ENCODE measurements around the gene MTMR8.
"Not testable (repeated sequence)": the region's sequence is repeated elsewhere in the genome, so short reads cannot be mapped to it uniquely, and the experiment has no call there.

MTMR8 gene

DNA sequence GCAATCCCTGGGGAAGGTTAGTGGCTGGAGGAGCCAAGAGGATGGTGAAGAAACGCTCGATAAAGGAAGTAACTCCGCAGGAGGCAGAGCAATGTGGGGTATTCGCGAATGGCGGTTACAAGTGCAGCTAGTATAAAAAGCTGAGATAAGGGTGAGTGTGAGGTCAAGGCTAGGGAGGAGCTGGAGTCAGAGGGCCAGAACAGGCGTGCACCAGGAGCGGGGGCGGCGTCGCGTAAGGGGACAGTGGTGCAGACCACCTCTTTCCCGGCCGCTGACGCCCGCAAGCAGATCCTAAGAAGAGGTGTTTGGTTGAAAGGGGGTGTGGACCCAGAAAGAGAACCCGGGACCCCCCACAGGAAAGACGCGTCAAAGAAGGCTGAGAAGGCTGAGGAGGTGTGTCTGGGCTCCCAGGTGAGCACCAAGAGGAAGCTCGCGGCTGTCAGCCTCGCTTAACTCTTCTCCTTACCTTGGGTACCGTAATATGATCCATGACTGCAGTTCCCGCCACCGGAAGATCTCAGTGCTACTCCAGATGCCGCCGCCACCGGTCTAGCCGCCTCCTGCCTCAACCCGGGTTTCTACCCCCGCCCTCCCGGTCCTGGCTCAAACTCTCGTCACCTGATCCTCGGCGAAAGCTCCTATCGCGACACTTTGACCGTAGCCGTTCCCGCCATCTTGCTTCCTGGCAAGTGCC, at the start of gene MTMR8:
Gene MTMR8 (minus strand): TSS at position 579 of the 694 bp plus-strand sequence. CDS start 89 bp downstream, at position 490.
- DNase-seq (ENCODE audit: low read depth) = peak; percentile 27
- H3K4me3 ChIP-seq (ENCODE audit: low read depth, low read length) = peak within 1 kb of the TSS; percentile 58
- TF ChIP-seq, protein P1, sequence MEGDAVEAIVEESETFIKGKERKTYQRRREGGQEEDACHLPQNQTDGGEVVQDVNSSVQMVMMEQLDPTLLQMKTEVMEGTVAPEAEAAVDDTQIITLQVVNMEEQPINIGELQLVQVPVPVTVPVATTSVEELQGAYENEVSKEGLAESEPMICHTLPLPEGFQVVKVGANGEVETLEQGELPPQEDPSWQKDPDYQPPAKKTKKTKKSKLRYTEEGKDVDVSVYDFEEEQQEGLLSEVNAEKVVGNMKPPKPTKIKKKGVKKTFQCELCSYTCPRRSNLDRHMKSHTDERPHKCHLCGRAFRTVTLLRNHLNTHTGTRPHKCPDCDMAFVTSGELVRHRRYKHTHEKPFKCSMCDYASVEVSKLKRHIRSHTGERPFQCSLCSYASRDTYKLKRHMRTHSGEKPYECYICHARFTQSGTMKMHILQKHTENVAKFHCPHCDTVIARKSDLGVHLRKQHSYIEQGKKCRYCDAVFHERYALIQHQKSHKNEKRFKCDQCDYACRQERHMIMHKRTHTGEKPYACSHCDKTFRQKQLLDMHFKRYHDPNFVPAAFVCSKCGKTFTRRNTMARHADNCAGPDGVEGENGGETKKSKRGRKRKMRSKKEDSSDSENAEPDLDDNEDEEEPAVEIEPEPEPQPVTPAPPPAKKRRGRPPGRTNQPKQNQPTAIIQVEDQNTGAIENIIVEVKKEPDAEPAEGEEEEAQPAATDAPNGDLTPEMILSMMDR (IDR thresholded peaks at IDR 0.05; ENCODE audit: control insufficient read depth, extremely low read depth, insufficient read depth) = no peak

DNA sequence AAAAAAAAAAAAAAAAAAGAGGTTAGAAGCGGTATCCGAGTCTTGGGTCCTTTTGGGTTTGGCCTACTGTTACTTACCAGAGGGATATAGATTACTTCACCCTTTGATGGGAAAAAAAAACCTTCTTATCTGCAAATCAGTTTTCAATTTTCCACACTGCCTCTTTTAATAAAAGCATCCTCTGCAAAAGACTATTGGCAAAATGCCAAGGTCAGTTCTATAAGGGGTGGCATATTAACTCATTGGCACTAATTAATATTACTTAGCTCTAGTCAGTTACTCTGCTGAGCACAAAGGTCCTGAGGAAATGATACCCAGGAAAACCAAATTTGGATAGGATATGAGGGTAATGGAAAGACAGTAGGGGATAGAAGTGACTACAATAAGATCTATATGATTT, 44.3 kb upstream of the MTMR8 start:
- DNase-seq (ENCODE audit: low read depth) = no peak
- TF ChIP-seq, protein P1 (IDR thresholded peaks at IDR 0.05; ENCODE audit: control insufficient read depth, extremely low read depth, insufficient read depth) = no peak
- H3K4me3 ChIP-seq (ENCODE audit: low read depth, low read length) = no peak overlapping the region

DNA sequence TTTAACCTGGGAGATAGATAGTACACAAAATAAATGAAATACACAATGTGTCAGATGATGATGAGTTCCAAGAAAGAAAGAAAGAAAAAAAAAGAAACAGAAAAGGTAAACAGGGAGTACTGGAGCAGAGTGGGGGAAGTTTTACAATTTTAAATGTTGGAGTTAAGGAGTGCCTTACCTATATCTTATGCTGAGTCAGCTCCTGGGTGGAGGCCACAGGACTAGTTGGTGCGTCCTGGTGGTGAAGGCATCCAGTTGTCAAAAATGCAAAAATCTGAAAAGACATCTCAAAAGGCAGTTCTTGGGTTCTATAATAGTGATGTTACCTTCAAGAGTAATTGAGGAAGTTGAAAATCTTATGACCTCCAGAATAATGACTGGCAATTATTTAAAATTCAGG, 42.4 kb upstream of the MTMR8 start:
- H3K4me3 ChIP-seq (ENCODE audit: low read depth, low read length) = no peak overlapping the region
- no peak for DNase-seq (ENCODE audit: low read depth)
- TF ChIP-seq, protein P1 (IDR thresholded peaks at IDR 0.05; ENCODE audit: control insufficient read depth, extremely low read depth, insufficient read depth) = no peak

DNA sequence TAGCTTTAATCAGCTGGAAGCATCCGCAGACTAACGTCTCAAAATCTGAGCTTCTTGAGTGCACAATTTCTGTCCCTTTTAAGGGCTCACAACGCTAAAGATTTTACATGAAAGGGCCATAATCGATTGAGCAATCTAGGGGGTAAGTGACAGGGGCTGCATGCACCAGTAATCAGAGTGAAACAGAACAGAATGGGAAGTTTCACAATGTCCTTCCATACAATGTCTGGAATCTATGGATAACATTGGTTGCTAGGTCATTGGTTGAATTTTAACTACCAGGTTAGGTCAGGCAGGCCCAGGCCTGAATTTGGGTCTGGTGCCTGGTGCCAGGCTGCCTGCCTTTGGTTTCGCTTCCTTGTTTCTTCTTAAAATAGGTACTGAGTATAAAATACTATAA, 42.0 kb upstream of the MTMR8 start:
- TF ChIP-seq, protein P1 (IDR thresholded peaks at IDR 0.05; ENCODE audit: control insufficient read depth, extremely low read depth, insufficient read depth) = no peak
- H3K4me3 ChIP-seq (ENCODE audit: low read depth, low read length) = no peak overlapping the region
- no peak for DNase-seq (ENCODE audit: low read depth)

DNA sequence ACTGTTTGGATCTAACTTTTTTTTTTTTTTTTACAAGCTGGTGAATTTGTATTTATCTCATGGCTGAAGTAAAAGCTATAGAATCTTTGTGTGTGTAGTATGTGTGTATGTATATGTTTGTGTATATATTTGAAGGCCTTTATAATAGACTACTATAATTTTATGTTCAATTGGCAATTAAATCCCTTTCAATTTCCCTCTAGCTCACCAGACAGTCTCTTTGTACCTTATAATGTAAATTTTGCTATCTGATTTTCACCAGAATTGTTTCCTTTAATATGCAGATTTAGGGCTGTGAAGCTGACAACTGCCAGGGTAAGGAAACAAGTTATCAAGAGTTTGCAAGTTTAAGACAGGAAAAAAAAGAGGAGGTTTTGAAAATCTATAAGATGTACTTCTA, 33.1 kb upstream of the MTMR8 start:
- DNase-seq (ENCODE audit: low read depth) = no peak
- TF ChIP-seq, protein P1 (IDR thresholded peaks at IDR 0.05; ENCODE audit: control insufficient read depth, extremely low read depth, insufficient read depth) = no peak
- H3K4me3 ChIP-seq (ENCODE audit: low read depth, low read length) = no peak overlapping the region

DNA sequence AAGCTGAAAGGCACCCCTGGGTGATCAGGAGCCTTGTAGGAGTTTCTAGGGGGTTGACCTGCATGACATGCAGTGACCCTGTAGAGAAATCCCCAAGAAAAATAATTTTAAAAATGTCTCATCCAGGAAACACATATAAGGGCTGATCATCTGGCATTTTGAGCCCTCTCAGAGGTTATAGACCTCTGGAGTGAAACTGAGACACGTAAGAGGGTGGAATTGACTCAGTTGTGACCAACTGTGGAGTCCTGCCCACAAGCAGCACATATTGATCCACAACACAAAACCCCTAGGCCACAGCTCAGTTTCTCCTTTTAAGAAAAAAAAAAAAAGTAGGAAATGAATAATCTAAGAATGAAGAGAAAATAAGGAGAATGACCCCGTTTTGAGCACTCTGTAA, 32.5 kb upstream of the MTMR8 start:
- DNase-seq (ENCODE audit: low read depth) = no peak
- H3K4me3 ChIP-seq (ENCODE audit: low read depth, low read length) = no peak overlapping the region
- TF ChIP-seq, protein P1 (IDR thresholded peaks at IDR 0.05; ENCODE audit: control insufficient read depth, extremely low read depth, insufficient read depth) = no peak

DNA sequence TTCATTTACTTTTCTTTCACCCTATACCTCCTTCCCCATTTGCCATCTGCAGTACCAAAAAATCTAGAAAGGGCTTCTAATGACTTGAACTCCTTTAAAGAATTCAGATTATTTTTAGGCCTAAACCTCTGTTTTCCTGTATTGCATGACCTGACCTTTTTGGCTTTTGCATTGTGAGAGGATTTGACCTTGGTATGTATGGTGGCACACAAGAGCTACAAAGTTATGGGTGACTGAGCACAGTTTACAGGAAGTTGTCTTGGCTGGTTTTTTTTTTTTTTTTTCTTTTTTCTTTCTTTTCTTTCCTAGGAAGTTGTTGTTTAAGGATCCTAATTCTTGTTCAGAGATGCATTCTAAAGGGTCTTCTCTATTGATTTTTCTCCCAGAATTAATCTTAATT, 32.0 kb upstream of the MTMR8 start:
- no peak for DNase-seq (ENCODE audit: low read depth)
- TF ChIP-seq, protein P1 (IDR thresholded peaks at IDR 0.05; ENCODE audit: control insufficient read depth, extremely low read depth, insufficient read depth) = no peak
- H3K4me3 ChIP-seq (ENCODE audit: low read depth, low read length) = no peak overlapping the region

DNA sequence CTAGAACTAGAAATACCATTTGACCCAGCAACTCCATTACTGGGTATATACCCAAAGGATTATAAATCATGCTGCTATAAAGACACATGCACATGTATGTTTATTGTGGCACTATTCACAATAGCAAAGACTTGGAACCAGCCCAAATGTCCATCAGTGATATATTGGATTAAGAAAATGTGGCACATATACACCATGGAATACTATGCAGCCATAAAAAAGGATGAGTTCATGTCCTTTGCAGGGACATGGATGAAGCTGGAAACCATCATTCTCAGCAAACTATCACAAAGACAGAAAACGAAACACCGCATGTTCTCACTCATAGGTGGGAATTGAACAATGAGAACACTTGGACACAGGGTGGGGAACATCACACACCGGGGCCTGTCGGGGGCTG, 14.5 kb upstream of the MTMR8 start:
- not testable (repeated sequence) for DNase-seq (ENCODE audit: low read depth); H3K4me3 ChIP-seq (ENCODE audit: low read depth, low read length)

Measured in LNCaP clone FGC (cell line).